ENCODE data around the gene PRAMEF10.
"Not testable (repeated sequence)": the region's sequence is repeated elsewhere in the genome, so short reads cannot be mapped to it uniquely, and the experiment has no call there.

- not testable (repeated sequence) for TF ChIP-seq FOXM1 (IDR thresholded peaks at IDR 0.05; ENCODE audit: low read depth); TCF12 (IDR thresholded peaks at IDR 0.05); CTCF (IDR thresholded peaks at IDR 0.05); EZH2phosphoT487 (IDR thresholded peaks at IDR 0.05; ENCODE audit: borderline replicate concordance, low read depth); POLR2AphosphoS5 (IDR thresholded peaks at IDR 0.05; ENCODE audit: low read depth, low read length)
These were observed 41.3 kb downstream of the PRAMEF10 start, which contains the start of gene PRAMEF2 for GRCh38 chr1:12856786-12857185.

Measured in SK-N-SH (cell line).